Erythroblast (primary cell): ENCODE data around the gene ACACB.

ENCODE experiments used
- GATA1 ChIP-seq: IDR thresholded peaks from 2 replicates; pipeline ENCODE4 v1.6.1; 2011; ENCODE audit warnings: low read depth, mild to moderate bottlenecking, control low read depth, low read length, moderate library complexity
- POLR2A ChIP-seq: IDR thresholded peaks from 2 replicates; pipeline ENCODE4 v1.6.1; 2011; ENCODE audit warnings: mild to moderate bottlenecking, low read length

DNA sequence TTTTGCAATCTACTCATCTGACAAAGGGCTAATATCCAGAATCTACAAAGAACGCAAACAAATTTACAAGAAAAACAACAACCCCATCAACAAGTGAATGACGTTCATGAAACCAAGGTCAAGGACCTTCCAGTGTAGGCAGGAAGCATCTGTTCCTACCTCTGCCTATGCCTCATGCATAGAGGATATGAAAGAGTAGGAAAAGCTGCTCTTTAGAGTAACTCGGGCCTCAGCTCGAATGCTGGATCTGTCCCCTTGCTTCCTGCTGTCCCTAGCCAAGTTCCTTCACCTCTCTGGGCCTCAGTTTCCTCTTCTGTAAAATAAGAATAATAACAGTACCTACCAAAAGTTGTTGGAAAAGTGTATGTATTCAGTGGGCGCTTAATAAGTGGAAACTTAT lies 127.7 kb downstream of the ACACB start:
- TF ChIP-seq POLR2A, result no peak
- TF ChIP-seq GATA1, result no peak
